SJSA1 (cell line): ENCODE data around the gene SPRED1. TPM values are rescaled to one million over a fixed set of nuclear protein-coding genes. Genes with fewer than 3 reads are reported as not detected.

Experiments
- DNase-seq, 2 experiments: peaks; one replicate each; pipeline ENCODE4 v3.0.0-alpha.2; 2015 to 2020; ENCODE audit warnings: low spot score in 2 of 2, low read depth in 1 of 2
- H3K27ac ChIP-seq: fragments of 250-450 bp; sonication (Bioruptor Pico); 2 replicates; pipeline ENCODE4 v1.5.1; 2020; ENCODE audit warnings: mild to moderate bottlenecking, moderate library complexity
- H3K27me3 ChIP-seq: fragments of 250-450 bp; sonication (Bioruptor Pico); replicated peaks from 2 replicates; pipeline ENCODE4 v1.5.1; 2020; ENCODE audit warnings: mild to moderate bottlenecking, moderate library complexity
- H3K36me3 ChIP-seq: fragments of 250-450 bp; sonication (Bioruptor Pico); 2 replicates; pipeline ENCODE4 v1.5.1; 2020; ENCODE audit warnings: mild to moderate bottlenecking
- H3K4me1 ChIP-seq: fragments of 250-450 bp; sonication (Bioruptor Pico); replicated peaks from 2 replicates; pipeline ENCODE4 v1.6.1; 2021; ENCODE audit warnings: mild to moderate bottlenecking
- H3K4me3 ChIP-seq: fragments of 250-450 bp; sonication (Bioruptor Pico); 2 replicates; pipeline ENCODE4 v1.5.1; 2020; ENCODE audit warnings: mild to moderate bottlenecking
- H3K9me3 ChIP-seq: fragments of 250-450 bp; sonication (Bioruptor Pico); replicated peaks from 2 replicates; pipeline ENCODE4 v1.5.1; 2020; ENCODE audit warnings: mild to moderate bottlenecking
- total RNA-seq: library from RNA; depleted of rRNA; stranded (reverse); fragments of >200 nt; shearing (Covaris generic); gene quantifications from 2 replicates; pipeline ENCODE4 v1.2.3, GENCODE V29; 2014

Gene SPRED1
- total RNA-seq, 1 experiment from 2014 or later, result 32.9 TPM

DNA sequence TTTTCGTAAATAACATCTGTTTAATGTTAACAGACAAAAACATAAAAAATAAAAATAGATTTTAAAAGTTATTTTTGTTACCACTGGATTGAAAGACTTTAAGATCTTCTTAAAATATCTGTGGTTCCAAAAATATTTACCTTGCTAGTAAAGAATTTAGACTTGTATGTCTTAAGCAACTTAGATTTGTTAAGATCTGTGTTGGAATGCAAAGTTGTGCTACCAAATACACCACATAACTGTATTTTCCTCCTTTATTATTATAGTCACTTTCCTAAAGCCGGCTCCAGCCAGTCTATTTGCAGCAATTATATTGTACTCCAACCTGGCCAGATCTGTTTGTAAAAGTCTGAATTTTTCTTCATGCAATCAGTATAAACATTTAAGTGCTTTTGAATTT lies 63.7 kb downstream of the SPRED1 start:
- H3K4me1 ChIP-seq, result no peaks in the 10 kb centered on the region
- H3K9me3 ChIP-seq, result no peaks in the 10 kb centered on the region
- H3K36me3 ChIP-seq, result 0 out of 2 replicates have a peak, but pooled peaks cover 2% of the 10 kb centered on the region
- no peak for DNase-seq
- no peak overlapping the region for H3K27ac ChIP-seq
- no peaks in the 10 kb centered on the region for H3K27me3 ChIP-seq
- H3K4me3 ChIP-seq, result no peak overlapping the region

DNA sequence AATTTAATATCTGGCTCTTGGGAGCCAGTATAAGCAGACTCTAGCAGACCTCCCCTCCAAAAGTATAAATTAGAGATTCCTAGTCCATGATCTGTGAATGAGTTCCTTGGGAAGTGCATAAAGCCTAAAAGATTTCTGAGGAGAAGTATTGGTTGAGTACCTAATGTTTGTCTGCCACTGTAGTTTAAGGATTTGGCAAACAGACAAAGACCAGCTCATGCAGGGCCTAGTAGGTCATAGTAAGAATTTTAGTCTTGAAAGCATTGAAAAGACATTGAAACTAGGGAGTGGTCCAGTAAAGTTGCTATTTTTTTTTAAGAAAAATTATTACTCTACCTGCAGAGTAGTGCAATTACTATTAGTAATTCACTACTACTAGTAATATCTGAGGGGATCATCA lies 67.5 kb downstream of the SPRED1 start:
- H3K4me3 ChIP-seq, result no peak overlapping the region
- DNase-seq, result no peak

DNA sequence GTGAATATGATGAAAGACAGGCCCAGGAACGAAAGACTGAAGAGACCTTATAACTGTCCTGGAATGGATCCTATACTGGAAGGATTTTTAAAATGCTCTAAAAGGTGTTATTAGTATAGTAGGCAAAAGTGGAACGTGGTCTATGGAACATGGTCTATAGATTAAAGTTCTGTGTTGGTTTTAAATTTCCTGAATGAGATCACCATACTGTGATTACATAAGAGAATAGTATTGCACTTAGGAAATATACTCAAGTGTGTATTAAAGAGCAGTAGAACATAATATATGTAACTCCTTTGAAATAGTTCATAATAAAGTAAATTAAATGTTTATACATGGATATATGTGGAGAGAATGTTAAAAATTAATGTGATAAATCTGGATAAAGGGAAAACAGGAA lies 68.2 kb downstream of the SPRED1 start:
- H3K4me3 ChIP-seq, result no peak overlapping the region
- no peaks in the 10 kb centered on the region for H3K4me1 ChIP-seq
- no peaks in the 10 kb centered on the region for H3K27me3 ChIP-seq
- H3K36me3 ChIP-seq, result peaks cover 25% of the 10 kb centered on the region
- no peak overlapping the region for H3K27ac ChIP-seq
- H3K9me3 ChIP-seq, result no peaks in the 10 kb centered on the region
- DNase-seq, result no peak

More for the DNA sequence above, 67.5 kb downstream of the SPRED1 start:
- H3K27me3 ChIP-seq, result no peaks in the 10 kb centered on the region
- H3K36me3 ChIP-seq, result peaks cover 18% of the 10 kb centered on the region
- no peaks in the 10 kb centered on the region for H3K9me3 ChIP-seq
- no peaks in the 10 kb centered on the region for H3K4me1 ChIP-seq
- H3K27ac ChIP-seq, result no peak overlapping the region

DNA sequence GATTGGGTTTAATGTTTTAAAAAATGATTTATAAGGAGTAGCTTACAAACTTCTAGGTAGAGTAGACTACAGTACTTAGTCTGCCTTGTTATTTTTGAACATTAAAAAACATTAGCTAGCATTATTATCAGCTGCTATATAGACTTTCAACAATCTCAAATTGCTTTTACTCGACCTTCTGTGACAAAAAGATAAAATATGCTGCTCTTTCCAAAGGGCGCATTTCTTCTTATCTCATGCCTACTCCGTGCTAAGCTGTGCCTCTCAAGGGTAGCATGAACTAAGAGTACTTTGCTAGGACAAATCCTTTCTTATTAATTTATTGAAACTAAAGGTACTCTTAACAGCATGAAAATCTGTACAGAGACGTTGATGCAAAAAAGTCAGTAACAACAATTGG lies 71.3 kb downstream of the SPRED1 start:
- no peak for DNase-seq
- Histone ChIP-seq H3K4me1 (no peaks in the 10 kb centered on the region), H3K36me3 (peaks cover 44% of the 10 kb centered on the region)

DNA sequence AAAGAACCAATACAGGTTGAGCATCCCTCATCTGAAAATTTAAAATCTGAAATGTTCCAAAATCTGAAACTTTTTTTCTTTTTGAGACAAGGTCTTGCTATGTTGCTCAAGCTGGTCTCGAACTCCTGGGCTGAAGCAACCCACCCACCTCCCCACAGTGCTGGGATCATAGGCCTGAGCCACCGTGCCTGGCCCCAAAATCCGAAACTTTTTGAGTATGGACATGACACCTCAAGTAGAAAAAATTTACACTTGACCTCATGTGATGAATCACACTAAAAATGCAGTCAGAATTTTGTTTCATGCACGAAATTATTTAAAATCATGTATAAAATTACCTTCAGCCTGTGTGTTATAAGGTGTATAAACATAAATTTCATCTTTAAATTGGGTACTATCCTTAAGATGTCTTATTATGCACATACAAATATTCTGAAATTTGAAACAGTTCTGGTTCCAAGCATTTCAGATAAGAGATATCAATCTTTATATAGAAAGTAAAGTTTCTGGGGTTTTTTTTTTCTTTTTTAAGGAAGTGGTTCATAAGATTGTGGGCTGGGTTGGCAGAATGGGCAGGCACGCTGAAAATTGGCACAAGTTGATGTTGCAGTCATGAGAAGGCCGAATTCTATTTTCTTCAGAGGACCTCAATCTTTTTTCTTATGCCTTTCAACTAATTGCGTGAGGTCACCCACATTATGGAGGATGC lies 72.5 kb downstream of the SPRED1 start:
- no peaks in the 10 kb centered on the region for H3K9me3 ChIP-seq
- H3K4me3 ChIP-seq, result no peak overlapping the region
- H3K36me3 ChIP-seq, result peaks cover 47% of the 10 kb centered on the region
- no peaks in the 10 kb centered on the region for H3K4me1 ChIP-seq
- DNase-seq, result no peak
- no peaks in the 10 kb centered on the region for H3K27me3 ChIP-seq
- no peak overlapping the region for H3K27ac ChIP-seq

More for the DNA sequence above, 71.3 kb downstream of the SPRED1 start:
- Histone ChIP-seq H3K9me3 (no peaks in the 10 kb centered on the region), H3K27me3 (no peaks in the 10 kb centered on the region), H3K4me3 (no peak overlapping the region), H3K27ac (no peak overlapping the region)

DNA sequence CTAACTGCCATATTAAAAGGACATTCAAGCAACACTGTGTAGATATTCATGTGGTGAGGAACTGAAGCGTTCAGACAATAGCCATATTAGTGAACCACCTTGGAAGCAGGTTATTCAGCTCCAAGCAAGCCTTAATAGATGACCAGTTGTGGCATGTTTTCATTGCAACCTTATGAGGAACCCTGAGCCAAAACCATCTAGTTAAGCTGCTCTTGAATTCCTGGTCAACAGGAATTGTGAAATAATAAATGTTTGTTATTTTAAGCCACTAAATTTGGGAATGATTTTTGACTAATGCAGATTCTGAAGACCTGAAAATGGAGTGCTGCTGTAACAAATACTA lies 73.0 kb downstream of the SPRED1 start:
- peaks cover 50% of the 10 kb centered on the region for H3K36me3 ChIP-seq
- no peak for DNase-seq

DNA sequence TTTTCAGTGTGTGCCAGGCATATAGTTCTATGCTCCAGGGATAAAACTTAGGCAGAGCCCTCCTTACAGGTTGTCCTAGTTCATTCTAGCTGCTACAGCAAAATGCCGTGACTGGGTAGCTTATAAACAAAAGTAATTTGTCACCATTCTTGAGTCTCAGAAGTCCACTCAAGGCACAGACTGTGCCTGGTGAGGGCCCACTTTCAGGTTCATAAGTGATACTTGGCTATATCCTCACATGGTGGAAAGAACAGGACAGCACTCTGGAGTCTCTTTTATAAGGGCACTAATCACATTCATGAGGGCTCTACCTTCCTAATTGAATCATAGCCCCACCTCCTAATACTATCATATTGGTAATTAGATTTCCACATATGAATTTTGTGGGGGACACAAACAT lies 80.1 kb downstream of the SPRED1 start:
- Histone ChIP-seq H3K27me3 (no peaks in the 10 kb centered on the region), H3K36me3 (peaks cover 12% of the 10 kb centered on the region; the same call in 1 of the 2 replicates), H3K9me3 (no peaks in the 10 kb centered on the region), H3K4me3 (no peak overlapping the region), H3K27ac (no peak overlapping the region), H3K4me1 (no peaks in the 10 kb centered on the region)
- no peak for DNase-seq

More for the DNA sequence above, 73.0 kb downstream of the SPRED1 start:
- H3K27me3 ChIP-seq, result no peaks in the 10 kb centered on the region
- no peaks in the 10 kb centered on the region for H3K9me3 ChIP-seq
- H3K4me1 ChIP-seq, result no peaks in the 10 kb centered on the region
- H3K4me3 ChIP-seq, result no peak overlapping the region
- no peak overlapping the region for H3K27ac ChIP-seq

DNA sequence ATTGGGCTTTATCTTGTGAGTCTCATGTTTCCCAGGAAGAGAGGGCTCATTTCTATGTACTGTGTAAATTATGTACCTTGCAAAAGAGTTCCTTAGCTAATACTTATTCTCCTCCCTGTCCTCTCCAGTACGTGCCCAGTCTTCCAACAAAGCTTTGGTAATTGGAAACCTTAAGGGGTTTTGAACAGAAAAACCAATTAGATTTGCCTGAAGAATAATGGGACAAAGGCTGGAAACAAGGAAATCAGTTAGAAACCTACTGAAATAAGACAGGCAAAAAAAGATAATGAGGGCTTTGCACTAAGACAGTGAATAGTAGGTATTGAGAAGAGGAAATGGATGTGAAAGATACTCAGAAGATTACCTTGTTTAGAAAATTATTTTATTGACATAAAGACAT lies 82.5 kb downstream of the SPRED1 start:
- Histone ChIP-seq H3K9me3 (no peaks in the 10 kb centered on the region), H3K27me3 (no peaks in the 10 kb centered on the region), H3K36me3 (peaks cover 13% of the 10 kb centered on the region), H3K4me3 (no peak overlapping the region), H3K4me1 (no peaks in the 10 kb centered on the region), H3K27ac (no peak overlapping the region)
- DNase-seq, result no peak

DNA sequence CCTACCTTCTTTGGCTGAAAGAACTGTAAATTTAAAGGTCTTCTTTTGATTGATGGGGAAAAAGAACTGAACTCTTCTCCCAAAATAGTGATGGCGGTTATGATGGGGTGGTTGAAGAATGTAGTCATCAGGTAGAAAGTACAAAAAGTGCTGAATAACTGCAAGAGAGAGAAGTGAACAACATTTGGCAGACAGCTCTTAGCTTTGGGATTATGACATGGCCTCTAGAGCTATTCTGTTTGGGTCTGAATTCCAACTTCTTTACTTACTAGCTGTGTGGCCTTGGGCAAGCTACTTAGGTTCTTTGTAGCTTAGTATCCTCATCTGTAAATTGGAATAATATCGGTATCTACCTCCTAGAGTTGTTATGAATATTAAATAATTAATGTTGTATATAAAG lies 91.7 kb downstream of the SPRED1 start:
- Histone ChIP-seq H3K4me3 (no peak overlapping the region), H3K27me3 (no peaks in the 10 kb centered on the region), H3K9me3 (no peaks in the 10 kb centered on the region), H3K27ac (no peak overlapping the region), H3K4me1 (no peaks in the 10 kb centered on the region), H3K36me3 (peaks cover 27% of the 10 kb centered on the region)
- no peak for DNase-seq

DNA sequence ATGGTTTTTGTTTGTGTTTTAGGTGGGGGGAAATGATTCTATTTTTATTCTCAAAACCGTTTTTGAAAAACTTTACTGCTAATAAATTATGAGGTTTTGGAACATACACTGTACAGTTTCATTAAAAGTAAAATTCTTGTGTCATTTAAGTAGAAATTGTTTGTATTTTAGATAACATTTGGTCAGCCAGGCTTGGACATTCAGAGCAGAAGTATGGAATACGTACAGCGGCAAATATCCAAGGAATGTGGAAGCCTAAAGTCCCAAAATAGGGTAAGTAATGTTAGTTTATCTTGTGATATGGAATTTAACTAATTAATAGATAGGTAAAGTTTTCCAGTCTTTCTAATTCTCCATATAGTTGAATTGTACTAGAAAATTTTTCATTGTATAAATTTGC lies 96.6 kb downstream of the SPRED1 start:
- H3K27me3 ChIP-seq, result no peaks in the 10 kb centered on the region
- H3K4me1 ChIP-seq, result no peaks in the 10 kb centered on the region
- no peak overlapping the region for H3K4me3 ChIP-seq
- peaks cover 38% of the 10 kb centered on the region for H3K36me3 ChIP-seq
- H3K27ac ChIP-seq, result no peak overlapping the region
- H3K9me3 ChIP-seq, result no peaks in the 10 kb centered on the region
- DNase-seq, result no peak

DNA sequence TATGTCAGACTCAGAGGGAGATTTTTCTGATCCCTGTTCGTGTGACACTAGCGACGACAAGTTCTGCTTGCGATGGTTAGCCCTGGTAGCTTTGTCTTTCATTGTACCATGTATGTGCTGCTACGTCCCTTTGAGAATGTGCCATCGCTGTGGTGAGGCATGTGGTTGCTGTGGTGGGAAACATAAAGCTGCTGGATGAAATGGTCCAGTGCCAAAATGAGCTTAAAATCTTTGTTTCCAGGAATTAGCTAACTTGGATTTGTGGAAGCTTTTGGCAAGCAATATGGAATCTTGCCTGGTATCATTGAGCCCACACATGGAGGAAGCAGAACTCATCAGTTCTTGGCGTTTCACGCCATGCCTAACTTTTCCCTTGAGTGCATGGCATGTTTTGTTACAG lies 98.8 kb downstream of the SPRED1 start:
- Histone ChIP-seq H3K9me3 (no peaks in the 10 kb centered on the region), H3K4me1 (no peaks in the 10 kb centered on the region), H3K36me3 (peaks cover 25% of the 10 kb centered on the region), H3K27me3 (no peaks in the 10 kb centered on the region), H3K4me3 (no peak overlapping the region), H3K27ac (no peak overlapping the region)
- no peak for DNase-seq

DNA sequence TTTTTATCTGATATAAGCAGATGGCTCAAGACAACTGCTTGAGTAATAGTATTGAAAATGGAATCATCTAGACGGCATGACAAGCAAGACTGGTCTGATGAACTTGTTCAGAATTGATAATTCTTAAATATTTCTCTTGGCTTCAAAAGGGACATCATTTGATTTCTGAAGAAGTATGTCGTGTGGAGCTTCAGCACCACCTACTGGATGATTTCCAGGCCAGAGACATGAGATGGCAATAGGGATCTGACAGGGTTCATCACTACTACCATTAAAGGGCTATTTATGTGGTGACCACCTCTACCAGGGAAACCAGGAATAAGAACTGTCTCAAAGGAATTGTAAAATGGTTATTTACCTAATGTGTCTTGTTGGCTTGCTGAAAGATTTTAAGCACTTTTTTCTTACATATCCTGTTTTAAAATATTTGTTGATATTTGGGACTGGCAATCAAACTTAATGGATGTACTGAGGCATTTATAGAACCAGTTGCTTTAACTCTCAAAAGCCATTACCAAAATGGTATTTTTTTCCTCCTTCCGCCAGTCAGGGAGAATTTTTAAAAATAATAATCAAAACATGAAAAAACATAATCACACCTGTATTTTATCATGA lies 101.8 kb downstream of the SPRED1 start:
- Histone ChIP-seq H3K9me3 (no peaks in the 10 kb centered on the region), H3K4me1 (no peaks in the 10 kb centered on the region), H3K36me3 (peaks cover 21% of the 10 kb centered on the region), H3K27me3 (no peaks in the 10 kb centered on the region), H3K27ac (no peak overlapping the region), H3K4me3 (no peak overlapping the region)
- DNase-seq, result peak; percentile 51 to 57

DNA sequence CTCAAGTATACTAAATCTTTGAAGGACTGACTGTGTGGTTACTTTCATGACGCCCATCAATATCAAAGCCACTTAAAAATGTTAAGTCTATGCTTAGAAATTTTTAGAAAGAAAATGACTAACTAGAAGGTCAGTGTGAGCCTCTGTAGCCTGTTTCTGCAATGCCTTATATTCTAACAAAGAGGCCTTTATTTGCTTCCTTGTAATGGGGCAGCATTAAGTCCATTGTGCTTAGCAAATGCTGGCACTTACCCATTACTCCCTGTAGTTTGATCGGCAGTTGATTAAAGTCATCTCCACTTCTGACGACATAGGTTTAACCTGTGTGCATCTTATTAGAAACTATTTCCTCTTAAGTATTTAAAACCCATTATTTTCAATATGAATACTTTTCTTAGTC lies 109.7 kb downstream of the SPRED1 start:
- Histone ChIP-seq H3K27ac (no peak overlapping the region), H3K4me3 (no peak overlapping the region), H3K4me1 (no peaks in the 10 kb centered on the region), H3K27me3 (0 out of 2 replicates have a peak, but pooled peaks cover 3% of the 10 kb centered on the region), H3K36me3 (no peaks in the 10 kb centered on the region), H3K9me3 (no peaks in the 10 kb centered on the region)
- DNase-seq, result no peak

DNA sequence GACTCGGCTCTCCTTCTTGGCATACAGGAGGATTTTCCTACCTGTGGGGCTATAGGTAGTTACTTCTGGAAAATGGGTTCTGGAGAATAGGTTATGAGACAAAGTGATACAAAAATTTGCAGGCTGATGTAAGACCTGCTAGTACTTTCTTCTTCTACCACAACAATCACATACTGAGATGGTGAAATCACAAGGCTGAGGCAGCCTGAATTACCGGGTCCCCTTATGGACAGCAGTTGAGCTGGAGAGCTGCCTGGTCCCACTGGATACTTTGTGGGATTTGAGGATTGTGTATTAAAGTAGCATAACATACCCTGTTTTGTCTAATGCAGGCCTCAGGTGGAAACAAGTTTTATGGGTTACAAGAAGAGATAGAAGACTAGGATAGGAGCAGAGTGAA lies 114.8 kb downstream of the SPRED1 start:
- no peaks in the 10 kb centered on the region for H3K36me3 ChIP-seq
- DNase-seq, result no peak
- H3K4me1 ChIP-seq, result no peaks in the 10 kb centered on the region
- H3K27me3 ChIP-seq, result 0 out of 2 replicates have a peak, but pooled peaks cover 3% of the 10 kb centered on the region
- no peaks in the 10 kb centered on the region for H3K9me3 ChIP-seq
- H3K27ac ChIP-seq, result no peak overlapping the region
- H3K4me3 ChIP-seq, result no peak overlapping the region
